ENCODE measurements around the gene RIN2.

RIN2 gene

GRCh38 chr20:19757487-19758132, 448 bp upstream of the RIN2 start:
- in situ Hi-C loops (cut with HindIII; ENCODE audit: low pct_ligation_motif_present, low pct_unique_long_range_greater_than_20kb, low sequenced_read_pairs): no loop called here
- peak; percentile 87 for DNase-seq

- in situ Hi-C loops (cut with HindIII; ENCODE audit: low pct_ligation_motif_present, low pct_unique_long_range_greater_than_20kb, low sequenced_read_pairs): no loop called here
- DNase-seq: no peak
Observed at GRCh38 chr20:19758501-19759331, 658 bp downstream of the RIN2 start.

- in situ Hi-C loops (cut with HindIII; ENCODE audit: low pct_ligation_motif_present, low pct_unique_long_range_greater_than_20kb, low sequenced_read_pairs): no loop called here
- DNase-seq: no peak
Observed at GRCh38 chr20:19760371-19760721, 2.3 kb downstream of the RIN2 start.

GRCh38 chr20:19761326-19761725, 3.3 kb downstream of the RIN2 start:
- no peak for DNase-seq
- in situ Hi-C loops (cut with HindIII; ENCODE audit: low pct_ligation_motif_present, low pct_unique_long_range_greater_than_20kb, low sequenced_read_pairs): no loop called here

- DNase-seq: no peak
- in situ Hi-C loops (cut with HindIII; ENCODE audit: low pct_ligation_motif_present, low pct_unique_long_range_greater_than_20kb, low sequenced_read_pairs): no loop called here
Observed at GRCh38 chr20:19761841-19762240, 3.8 kb downstream of the RIN2 start.

GRCh38 chr20:19764207-19764606, 6.1 kb downstream of the RIN2 start:
- no peak for DNase-seq
- in situ Hi-C loops (cut with HindIII; ENCODE audit: low pct_ligation_motif_present, low pct_unique_long_range_greater_than_20kb, low sequenced_read_pairs): no loop called here

- no peak for DNase-seq
- in situ Hi-C loops (cut with HindIII; ENCODE audit: low pct_ligation_motif_present, low pct_unique_long_range_greater_than_20kb, low sequenced_read_pairs): no loop called here
Observed at GRCh38 chr20:19765266-19765665, 7.2 kb downstream of the RIN2 start.

- no peak for DNase-seq
- in situ Hi-C loops (cut with HindIII; ENCODE audit: low pct_ligation_motif_present, low pct_unique_long_range_greater_than_20kb, low sequenced_read_pairs): no loop called here
Observed at GRCh38 chr20:19765913-19766312, 7.9 kb downstream of the RIN2 start.

- in situ Hi-C loops (cut with HindIII; ENCODE audit: low pct_ligation_motif_present, low pct_unique_long_range_greater_than_20kb, low sequenced_read_pairs): no loop called here
- no peak for DNase-seq
Observed at GRCh38 chr20:19767070-19767469, 9.0 kb downstream of the RIN2 start.

GRCh38 chr20:19768325-19768842, 10.3 kb downstream of the RIN2 start:
- in situ Hi-C loops (cut with HindIII; ENCODE audit: low pct_ligation_motif_present, low pct_unique_long_range_greater_than_20kb, low sequenced_read_pairs): no loop called here
- no peak for DNase-seq

GRCh38 chr20:19769507-19769906, 11.4 kb downstream of the RIN2 start:
- no peak for DNase-seq
- in situ Hi-C loops (cut with HindIII; ENCODE audit: low pct_ligation_motif_present, low pct_unique_long_range_greater_than_20kb, low sequenced_read_pairs): no loop called here

- no peak for DNase-seq
- in situ Hi-C loops (cut with HindIII; ENCODE audit: low pct_ligation_motif_present, low pct_unique_long_range_greater_than_20kb, low sequenced_read_pairs): no loop called here
Observed at GRCh38 chr20:19770375-19770774, 12.3 kb downstream of the RIN2 start.

GRCh38 chr20:19771031-19771430, 13.0 kb downstream of the RIN2 start:
- DNase-seq: no peak
- in situ Hi-C loops (cut with HindIII; ENCODE audit: low pct_ligation_motif_present, low pct_unique_long_range_greater_than_20kb, low sequenced_read_pairs): no loop called here

- DNase-seq: no peak
- in situ Hi-C loops (cut with HindIII; ENCODE audit: low pct_ligation_motif_present, low pct_unique_long_range_greater_than_20kb, low sequenced_read_pairs): no loop called here
Observed at GRCh38 chr20:19773471-19773870, 15.4 kb downstream of the RIN2 start.

GRCh38 chr20:19774135-19774933, 16.3 kb downstream of the RIN2 start:
- no peak for DNase-seq
- in situ Hi-C loops (cut with HindIII; ENCODE audit: low pct_ligation_motif_present, low pct_unique_long_range_greater_than_20kb, low sequenced_read_pairs): no loop called here

- peak; percentile 79 for DNase-seq
- in situ Hi-C loops (cut with HindIII; ENCODE audit: low pct_ligation_motif_present, low pct_unique_long_range_greater_than_20kb, low sequenced_read_pairs): no loop called here
Observed at GRCh38 chr20:19775353-19776253, 17.5 kb downstream of the RIN2 start.

GRCh38 chr20:19777315-19777714, 19.3 kb downstream of the RIN2 start:
- no peak for DNase-seq
- in situ Hi-C loops (cut with HindIII; ENCODE audit: low pct_ligation_motif_present, low pct_unique_long_range_greater_than_20kb, low sequenced_read_pairs): no loop called here

GRCh38 chr20:19777981-19778380, 19.9 kb downstream of the RIN2 start:
- DNase-seq: no peak
- in situ Hi-C loops (cut with HindIII; ENCODE audit: low pct_ligation_motif_present, low pct_unique_long_range_greater_than_20kb, low sequenced_read_pairs): no loop called here

Data from ACHN (cell line).